HepG2 (cell line): Measurements from ENCODE around the gene MEX3A. TPM values are rescaled to one million over a fixed set of nuclear protein-coding genes. Genes with fewer than 3 reads are reported as not detected.

Experiments used
- ATAD3A ChIP-seq: sonication (generic); formaldehyde crosslinking; IDR thresholded peaks from 2 replicates; pipeline ENCODE4 v1.4.0; 2020; ENCODE audit warnings: missing genetic modification reagents
- CCAR2 ChIP-seq: fragments of 200-400 bp; formaldehyde crosslinking; optimal IDR thresholded peaks from 2 replicates; pipeline ENCODE3; 2018; ENCODE audit warnings: low read depth, mild to moderate bottlenecking, low read length, moderate library complexity
- MNT ChIP-seq: fragments of 450-650 bp; IDR thresholded peaks from 2 replicates; pipeline ENCODE4 v1.6.1; 2016
- NFKBIZ ChIP-seq: IDR thresholded peaks from 2 replicates; pipeline ENCODE4 v1.6.1; 2018; ENCODE audit warnings: missing genetic modification reagents, missing compliant biosample characterization
- RBM39 ChIP-seq: fragments of 200-400 bp; formaldehyde crosslinking; IDR thresholded peaks from one replicate; pipeline ENCODE4 v1.6.1; 2018; ENCODE audit warnings: antibody characterized with exemption, mild to moderate bottlenecking, low read depth, low read length; ENCODE audit not compliant: poor library complexity, severe bottlenecking
- REPIN1 ChIP-seq: sonication (generic); formaldehyde crosslinking; IDR thresholded peaks from 2 replicates; pipeline ENCODE4 v1.8.0; 2022; ENCODE audit warnings: missing genetic modification reagents, low read depth, mild to moderate bottlenecking, borderline replicate concordance
- RORA ChIP-seq: sonication (generic); formaldehyde crosslinking; IDR thresholded peaks from 2 replicates; pipeline ENCODE4 v1.5.0; 2020; ENCODE audit warnings: mild to moderate bottlenecking, missing genetic modification reagents, moderate library complexity
- SAP130 ChIP-seq: IDR thresholded peaks from 2 replicates; pipeline ENCODE4 v1.6.1; 2016; ENCODE audit warnings: low read depth
- SATB2 ChIP-seq: sonication (generic); formaldehyde crosslinking; IDR thresholded peaks from 2 replicates; pipeline ENCODE4 v1.5.0; 2020; ENCODE audit warnings: missing genetic modification reagents
- SIN3B ChIP-seq: fragments of 150-350 bp; IDR thresholded peaks from 2 replicates; pipeline ENCODE4 v1.6.1; 2014; ENCODE audit warnings: low read length
- TGIF2 ChIP-seq: IDR thresholded peaks from 2 replicates; pipeline ENCODE4 v1.6.1; 2016; ENCODE audit warnings: control low read depth, missing compliant biosample characterization
- U2AF2 ChIP-seq: fragments of 200-400 bp; formaldehyde crosslinking; IDR thresholded peaks from 2 replicates; pipeline ENCODE4 v1.6.1; 2017; ENCODE audit warnings: low read depth, mild to moderate bottlenecking, low read length
- ZFP37 ChIP-seq: sonication (generic); formaldehyde crosslinking; IDR thresholded peaks from 2 replicates; pipeline ENCODE4 v1.4.0; 2020; ENCODE audit warnings: missing genetic modification reagents, borderline replicate concordance
- ZNF136 ChIP-seq: sonication (generic); formaldehyde crosslinking; IDR thresholded peaks from 2 replicates; pipeline ENCODE4 v1.8.1; 2022; ENCODE audit warnings: low read depth, mild to moderate bottlenecking, moderate library complexity, missing genetic modification reagents
- ZNF180 ChIP-seq: sonication (generic); formaldehyde crosslinking; IDR thresholded peaks from 2 replicates; pipeline ENCODE4 v1.4.0; 2020; ENCODE audit warnings: low read depth, missing genetic modification reagents, borderline replicate concordance
- ZNF251 ChIP-seq: sonication (generic); formaldehyde crosslinking; IDR thresholded peaks from 2 replicates; pipeline ENCODE4 v1.9.0; 2021; ENCODE audit warnings: mild to moderate bottlenecking, missing genetic modification reagents
- ZNF382 ChIP-seq: sonication (generic); formaldehyde crosslinking; IDR thresholded peaks from 2 replicates; pipeline ENCODE4 v1.5.0; 2020; ENCODE audit warnings: missing genetic modification reagents, mild to moderate bottlenecking, borderline replicate concordance
- ZNF496 ChIP-seq: sonication (generic); formaldehyde crosslinking; IDR thresholded peaks from 2 replicates; pipeline ENCODE4 v1.8.1; 2023; ENCODE audit warnings: mild to moderate bottlenecking, moderate library complexity, missing genetic modification reagents; ENCODE audit not compliant: insufficient replicate concordance
- ZNF549 ChIP-seq: sonication (generic); formaldehyde crosslinking; IDR thresholded peaks from 2 replicates; pipeline ENCODE4 v1.5.0; 2020; ENCODE audit warnings: missing genetic modification reagents
- ZNF557 ChIP-seq: sonication (generic); formaldehyde crosslinking; IDR thresholded peaks from 2 replicates; pipeline ENCODE4 v1.4.0; 2020; ENCODE audit warnings: missing genetic modification reagents
- ZNF691 ChIP-seq: sonication (generic); formaldehyde crosslinking; IDR thresholded peaks from 2 replicates; pipeline ENCODE4 v1.4.0; 2020; ENCODE audit warnings: missing genetic modification reagents, low read depth, mild to moderate bottlenecking, borderline replicate concordance
- ZNF747 ChIP-seq: sonication (generic); formaldehyde crosslinking; IDR thresholded peaks from 2 replicates; pipeline ENCODE4 v1.8.1; 2023; ENCODE audit warnings: missing genetic modification reagents, mild to moderate bottlenecking, borderline replicate concordance
- ZNF816 ChIP-seq: sonication (generic); formaldehyde crosslinking; IDR thresholded peaks from 2 replicates; pipeline ENCODE4 v1.8.0; 2022; ENCODE audit warnings: missing genetic modification reagents, mild to moderate bottlenecking, borderline replicate concordance
- polyA plus RNA-seq, 8 experiments: library from polyadenylated mRNA; depleted of rRNA in 3 of 8; stranded (reverse) in 7 of 8; unstranded in 1 of 8; fragments of >200 nt; fragmentation: Illumina TruSeq in 4 of 8; extraction: Trizol in 4 of 8; gene quantifications; 2 replicates each; pipeline versions ENCODE4 v1.2.1 to v1.2.3, GENCODE V29; 2011 to 2016; ENCODE audit warnings: low read depth in 4 of 8, missing spikeins in 1 of 8, mixed read lengths in 1 of 8; ENCODE audit not compliant: insufficient read depth in 1 of 8
- total RNA-seq, 5 experiments: library from RNA; depleted of rRNA; stranded (reverse); fragments of >200 nt; fragmentation: Illumina TruSeq; extraction: Trizol; gene quantifications; 2 replicates each; pipeline ENCODE4 v1.2.3, GENCODE V29; 2016; ENCODE audit warnings: low read depth in 1 of 5
- TF ChIP-seq, protein P1 (sequence below): sonication (generic); formaldehyde crosslinking; IDR thresholded peaks from 2 replicates; pipeline ENCODE4 v1.4.0; 2020; ENCODE audit warnings: mild to moderate bottlenecking, low read depth, missing genetic modification reagents
- TF ChIP-seq, protein P2 (sequence below): sonication (generic); formaldehyde crosslinking; IDR thresholded peaks from 2 replicates; pipeline ENCODE4 v1.5.0; 2020; ENCODE audit warnings: mild to moderate bottlenecking, missing genetic modification reagents

MEX3A gene
- total and polyA plus RNA-seq, 2 of the 13 experiments (the other 11 are each of a cell fraction or from before 2014, with no cell fraction given): 7.6 to 9.1 TPM

- TF ChIP-seq ZNF747 (CRISPR knock-in tag): no peak
- TF ChIP-seq SIN3B: no peak
- TF ChIP-seq NFKBIZ (CRISPR knock-in tag): no peak
- peak; percentile 79 for TF ChIP-seq SAP130 (CRISPR knock-in tag)
- TF ChIP-seq ZNF180 (CRISPR knock-in tag): no peak
- no peak for TF ChIP-seq MNT
- no peak for TF ChIP-seq ZNF382 (CRISPR knock-in tag)
- TF ChIP-seq, protein P1, sequence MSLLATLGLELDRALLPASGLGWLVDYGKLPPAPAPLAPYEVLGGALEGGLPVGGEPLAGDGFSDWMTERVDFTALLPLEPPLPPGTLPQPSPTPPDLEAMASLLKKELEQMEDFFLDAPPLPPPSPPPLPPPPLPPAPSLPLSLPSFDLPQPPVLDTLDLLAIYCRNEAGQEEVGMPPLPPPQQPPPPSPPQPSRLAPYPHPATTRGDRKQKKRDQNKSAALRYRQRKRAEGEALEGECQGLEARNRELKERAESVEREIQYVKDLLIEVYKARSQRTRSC (CRISPR knock-in tag): 0 out of 2 replicates have a peak, but pooled peaks have one; percentile 32
- TF ChIP-seq RORA: no peak
- TF ChIP-seq REPIN1 (CRISPR knock-in tag): no peak
- no peak for TF ChIP-seq ZFP37
- 0 out of 2 replicates have a peak, but pooled peaks have one; percentile 50 for TF ChIP-seq TGIF2 (CRISPR knock-in tag)
- TF ChIP-seq CCAR2: no peak
- TF ChIP-seq ZNF691 (CRISPR knock-in tag): no peak
- TF ChIP-seq ATAD3A (CRISPR knock-in tag): no peak
- TF ChIP-seq SATB2 (CRISPR knock-in tag): no peak
- TF ChIP-seq, protein P2, sequence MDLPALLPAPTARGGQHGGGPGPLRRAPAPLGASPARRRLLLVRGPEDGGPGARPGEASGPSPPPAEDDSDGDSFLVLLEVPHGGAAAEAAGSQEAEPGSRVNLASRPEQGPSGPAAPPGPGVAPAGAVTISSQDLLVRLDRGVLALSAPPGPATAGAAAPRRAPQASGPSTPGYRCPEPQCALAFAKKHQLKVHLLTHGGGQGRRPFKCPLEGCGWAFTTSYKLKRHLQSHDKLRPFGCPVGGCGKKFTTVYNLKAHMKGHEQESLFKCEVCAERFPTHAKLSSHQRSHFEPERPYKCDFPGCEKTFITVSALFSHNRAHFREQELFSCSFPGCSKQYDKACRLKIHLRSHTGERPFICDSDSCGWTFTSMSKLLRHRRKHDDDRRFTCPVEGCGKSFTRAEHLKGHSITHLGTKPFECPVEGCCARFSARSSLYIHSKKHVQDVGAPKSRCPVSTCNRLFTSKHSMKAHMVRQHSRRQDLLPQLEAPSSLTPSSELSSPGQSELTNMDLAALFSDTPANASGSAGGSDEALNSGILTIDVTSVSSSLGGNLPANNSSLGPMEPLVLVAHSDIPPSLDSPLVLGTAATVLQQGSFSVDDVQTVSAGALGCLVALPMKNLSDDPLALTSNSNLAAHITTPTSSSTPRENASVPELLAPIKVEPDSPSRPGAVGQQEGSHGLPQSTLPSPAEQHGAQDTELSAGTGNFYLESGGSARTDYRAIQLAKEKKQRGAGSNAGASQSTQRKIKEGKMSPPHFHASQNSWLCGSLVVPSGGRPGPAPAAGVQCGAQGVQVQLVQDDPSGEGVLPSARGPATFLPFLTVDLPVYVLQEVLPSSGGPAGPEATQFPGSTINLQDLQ (CRISPR knock-in tag): no peak
- TF ChIP-seq ZNF549 (CRISPR knock-in tag): no peak
- no peak for TF ChIP-seq ZNF251 (CRISPR knock-in tag)
- no peak for TF ChIP-seq U2AF2
- TF ChIP-seq ZNF496: no peak
- no peak for TF ChIP-seq ZNF557 (CRISPR knock-in tag)
- peak; percentile 66 for TF ChIP-seq RBM39
- 0 out of 2 replicates have a peak, but pooled peaks have one; percentile 54 for TF ChIP-seq ZNF136 (CRISPR knock-in tag)
- TF ChIP-seq ZNF816: peak; percentile 56; the same call in 1 of the 2 replicates
Measured at GRCh38 chr1:156082309-156083091, at the start of gene MEX3A (continued).
